ENCODE results near the gene LRRC4C. TPM values are rescaled to one million over a fixed set of nuclear protein-coding genes. Genes with fewer than 3 reads are reported as not detected.

The LRRC4C gene
- total RNA-seq, 1 donor from 2014 or later, result 0.64 TPM

GRCh38 chr11:40754297-40754696, 705.2 kb downstream of the LRRC4C start:
- H3K27me3 Mint-ChIP-seq (ENCODE audit: unreplicated experiment), result no peaks in the 10 kb centered on the region
- no peak overlapping the region for H3K27ac Mint-ChIP-seq (ENCODE audit: unreplicated experiment)
- H3K9me3 Mint-ChIP-seq (ENCODE audit: unreplicated experiment), result peaks cover 2% of the 10 kb centered on the region
- no peaks in the 10 kb centered on the region for H3K36me3 Mint-ChIP-seq (ENCODE audit: unreplicated experiment)
- H3K4me1 Mint-ChIP-seq (ENCODE audit: low read depth, unreplicated experiment), result no peaks in the 10 kb centered on the region
- TF ChIP-seq CTCF (IDR thresholded peaks at IDR 0.05; ENCODE audit: partially characterized antibody, unreplicated experiment), result no peak
- DNase-seq, result no peak
- H3K4me3 Mint-ChIP-seq (ENCODE audit: unreplicated experiment), result no peak overlapping the region

- Mint-ChIP-seq H3K4me3 (ENCODE audit: unreplicated experiment) (no peak overlapping the region), H3K27ac (ENCODE audit: unreplicated experiment) (no peak overlapping the region), H3K4me1 (ENCODE audit: low read depth, unreplicated experiment) (no peaks in the 10 kb centered on the region), H3K36me3 (ENCODE audit: unreplicated experiment) (no peaks in the 10 kb centered on the region), H3K9me3 (ENCODE audit: unreplicated experiment) (peaks cover under 1% of the 10 kb centered on the region), H3K27me3 (ENCODE audit: unreplicated experiment) (no peaks in the 10 kb centered on the region)
- no peak for DNase-seq
- TF ChIP-seq CTCF (IDR thresholded peaks at IDR 0.05; ENCODE audit: partially characterized antibody, unreplicated experiment), result no peak
These were observed 713.2 kb downstream of the LRRC4C start for GRCh38 chr11:40746282-40746681.

GRCh38 chr11:40732132-40732531, 727.3 kb downstream of the LRRC4C start:
- H3K27me3 Mint-ChIP-seq (ENCODE audit: unreplicated experiment), result no peaks in the 10 kb centered on the region
- DNase-seq, result no peak

GRCh38 chr11:40722179-40722795, 737.2 kb downstream of the LRRC4C start:
- H3K36me3 Mint-ChIP-seq (ENCODE audit: unreplicated experiment), result no peaks in the 10 kb centered on the region
- no peak overlapping the region for H3K27ac Mint-ChIP-seq (ENCODE audit: unreplicated experiment)
- H3K4me3 Mint-ChIP-seq (ENCODE audit: unreplicated experiment), result no peak overlapping the region
- peak; percentile 69 for DNase-seq
- peak; percentile 93 for TF ChIP-seq CTCF (IDR thresholded peaks at IDR 0.05; ENCODE audit: partially characterized antibody, unreplicated experiment)
- no peaks in the 10 kb centered on the region for H3K4me1 Mint-ChIP-seq (ENCODE audit: low read depth, unreplicated experiment)
- no peaks in the 10 kb centered on the region for H3K27me3 Mint-ChIP-seq (ENCODE audit: unreplicated experiment)
- H3K9me3 Mint-ChIP-seq (ENCODE audit: unreplicated experiment), result peaks cover 2% of the 10 kb centered on the region

More at GRCh38 chr11:40732132-40732531, 727.3 kb downstream of the LRRC4C start:
- Mint-ChIP-seq H3K4me3 (ENCODE audit: unreplicated experiment) (no peak overlapping the region), H3K9me3 (ENCODE audit: unreplicated experiment) (no peaks in the 10 kb centered on the region), H3K27ac (ENCODE audit: unreplicated experiment) (no peak overlapping the region), H3K36me3 (ENCODE audit: unreplicated experiment) (no peaks in the 10 kb centered on the region), H3K4me1 (ENCODE audit: low read depth, unreplicated experiment) (no peaks in the 10 kb centered on the region)
- TF ChIP-seq CTCF (IDR thresholded peaks at IDR 0.05; ENCODE audit: partially characterized antibody, unreplicated experiment), result no peak

GRCh38 chr11:40716344-40717130, 742.9 kb downstream of the LRRC4C start:
- Mint-ChIP-seq H3K4me3 (ENCODE audit: unreplicated experiment) (no peak overlapping the region), H3K27me3 (ENCODE audit: unreplicated experiment) (no peaks in the 10 kb centered on the region)
- no peak for DNase-seq

More at GRCh38 chr11:40716344-40717130, 742.9 kb downstream of the LRRC4C start:
- Mint-ChIP-seq H3K4me1 (ENCODE audit: low read depth, unreplicated experiment) (peaks cover 4% of the 10 kb centered on the region), H3K9me3 (ENCODE audit: unreplicated experiment) (peaks cover 2% of the 10 kb centered on the region), H3K27ac (ENCODE audit: unreplicated experiment) (no peak overlapping the region), H3K36me3 (ENCODE audit: unreplicated experiment) (no peaks in the 10 kb centered on the region)
- no peak for TF ChIP-seq CTCF (IDR thresholded peaks at IDR 0.05; ENCODE audit: partially characterized antibody, unreplicated experiment)
